Memory B cell (primary cell): ENCODE data around the gene SERGEF.

Experiments used
- ATAC-seq: fragments of 150-1000 bp; cut with Tn5 transposase; 2 replicates; pipeline ENCODE4 v1.10.0; 2021; ENCODE audit warnings: low read depth, mild to moderate bottlenecking, moderate library complexity
- DNase-seq, 2 donors: peaks; one replicate each; pipeline ENCODE4 v3.0.0; 2022; ENCODE audit warnings: low spot score in 2 of 2
- H3K27ac Mint-ChIP-seq: one replicate; pipeline ENCODE4 v1.8.0; 2022; ENCODE audit warnings: mild to moderate bottlenecking, moderate library complexity, mixed read lengths
- H3K27me3 Mint-ChIP-seq: one replicate; pipeline ENCODE4 v1.8.0; 2022; ENCODE audit warnings: mixed read lengths
- H3K36me3 Mint-ChIP-seq: one replicate; pipeline ENCODE4 v1.8.0; 2022; ENCODE audit warnings: mild to moderate bottlenecking, mixed read lengths
- H3K4me1 Mint-ChIP-seq: one replicate; pipeline ENCODE4 v1.8.0; 2022; ENCODE audit warnings: mixed read lengths
- H3K4me3 Mint-ChIP-seq: one replicate; pipeline ENCODE4 v1.8.0; 2022; ENCODE audit warnings: mild to moderate bottlenecking, moderate library complexity, mixed read lengths
- H3K9me3 Mint-ChIP-seq: one replicate; pipeline ENCODE4 v1.8.0; 2022; ENCODE audit warnings: mixed read lengths

SERGEF gene

GRCh38 chr11:17839450-17839849 lies 173.4 kb downstream of the SERGEF start:
- no peak for DNase-seq
- H3K27me3 Mint-ChIP-seq: no peaks in the 10 kb centered on the region
- H3K9me3 Mint-ChIP-seq: no peaks in the 10 kb centered on the region
- H3K36me3 Mint-ChIP-seq: peaks cover 11% of the 10 kb centered on the region
- H3K4me3 Mint-ChIP-seq: no peak overlapping the region
- no peaks in the 10 kb centered on the region for H3K4me1 Mint-ChIP-seq
- ATAC-seq: no peak
- H3K27ac Mint-ChIP-seq: no peak overlapping the region

- Mint-ChIP-seq H3K27me3 (no peaks in the 10 kb centered on the region), H3K27ac (no peak overlapping the region), H3K36me3 (peaks cover 7% of the 10 kb centered on the region), H3K4me3 (no peak overlapping the region), H3K9me3 (no peaks in the 10 kb centered on the region), H3K4me1 (no peaks in the 10 kb centered on the region)
- ATAC-seq (no peak), DNase-seq (no peak)
Observed at GRCh38 chr11:17838102-17838501, 174.7 kb downstream of the SERGEF start.

- no peak overlapping the region for H3K4me3 Mint-ChIP-seq
- H3K4me1 Mint-ChIP-seq: no peaks in the 10 kb centered on the region
- H3K36me3 Mint-ChIP-seq: peaks cover 25% of the 10 kb centered on the region
- no peak overlapping the region for H3K27ac Mint-ChIP-seq
- DNase-seq (no peak), ATAC-seq (no peak)
- H3K27me3 Mint-ChIP-seq: no peaks in the 10 kb centered on the region
- no peaks in the 10 kb centered on the region for H3K9me3 Mint-ChIP-seq
Observed at GRCh38 chr11:17831883-17832282, 181.0 kb downstream of the SERGEF start.

GRCh38 chr11:17831228-17831627 lies 181.6 kb downstream of the SERGEF start:
- ATAC-seq (no peak), DNase-seq (no peak)
- H3K4me1 Mint-ChIP-seq: no peaks in the 10 kb centered on the region
- H3K27me3 Mint-ChIP-seq: no peaks in the 10 kb centered on the region
- no peaks in the 10 kb centered on the region for H3K9me3 Mint-ChIP-seq
- no peak overlapping the region for H3K27ac Mint-ChIP-seq
- peaks cover 25% of the 10 kb centered on the region for H3K36me3 Mint-ChIP-seq
- no peak overlapping the region for H3K4me3 Mint-ChIP-seq

- ATAC-seq: no peak
Observed at GRCh38 chr11:17828311-17828751, 184.5 kb downstream of the SERGEF start.

GRCh38 chr11:17827006-17827405 lies 185.8 kb downstream of the SERGEF start:
- DNase-seq: no peak
- Mint-ChIP-seq H3K36me3 (peaks cover 33% of the 10 kb centered on the region), H3K27me3 (no peaks in the 10 kb centered on the region), H3K4me3 (no peak overlapping the region), H3K4me1 (no peaks in the 10 kb centered on the region), H3K9me3 (peaks cover 1% of the 10 kb centered on the region), H3K27ac (no peak overlapping the region)
- no peak for ATAC-seq

More at GRCh38 chr11:17828311-17828751, 184.5 kb downstream of the SERGEF start:
- no peaks in the 10 kb centered on the region for H3K4me1 Mint-ChIP-seq
- H3K27me3 Mint-ChIP-seq: no peaks in the 10 kb centered on the region
- H3K4me3 Mint-ChIP-seq: no peak overlapping the region
- H3K9me3 Mint-ChIP-seq: peaks cover 1% of the 10 kb centered on the region
- H3K36me3 Mint-ChIP-seq: peaks cover 35% of the 10 kb centered on the region
- H3K27ac Mint-ChIP-seq: no peak overlapping the region
- DNase-seq: no peak

GRCh38 chr11:17822401-17822781 lies 190.5 kb downstream of the SERGEF start:
- no peak overlapping the region for H3K27ac Mint-ChIP-seq
- no peak for DNase-seq
- no peaks in the 10 kb centered on the region for H3K4me1 Mint-ChIP-seq
- H3K27me3 Mint-ChIP-seq: no peaks in the 10 kb centered on the region
- H3K9me3 Mint-ChIP-seq: peaks cover 1% of the 10 kb centered on the region
- peaks cover 24% of the 10 kb centered on the region for H3K36me3 Mint-ChIP-seq
- H3K4me3 Mint-ChIP-seq: no peak overlapping the region
- ATAC-seq: no peak

GRCh38 chr11:17821648-17822400 lies 191.0 kb downstream of the SERGEF start:
- Mint-ChIP-seq H3K4me1 (no peaks in the 10 kb centered on the region), H3K27ac (no peak overlapping the region), H3K27me3 (no peaks in the 10 kb centered on the region), H3K36me3 (peaks cover 22% of the 10 kb centered on the region), H3K4me3 (no peak overlapping the region), H3K9me3 (peaks cover 1% of the 10 kb centered on the region)
- no peak for ATAC-seq
- no peak for DNase-seq

- Mint-ChIP-seq H3K27ac (no peak overlapping the region), H3K4me3 (no peak overlapping the region), H3K4me1 (no peaks in the 10 kb centered on the region), H3K27me3 (no peaks in the 10 kb centered on the region), H3K36me3 (peaks cover 15% of the 10 kb centered on the region), H3K9me3 (no peaks in the 10 kb centered on the region)
- ATAC-seq (no peak), DNase-seq (no peak)
Observed at GRCh38 chr11:17816232-17816931, 196.5 kb downstream of the SERGEF start.

- H3K4me3 Mint-ChIP-seq: no peak overlapping the region
- DNase-seq (no peak), ATAC-seq (no peak)
- no peaks in the 10 kb centered on the region for H3K27me3 Mint-ChIP-seq
- H3K9me3 Mint-ChIP-seq: no peaks in the 10 kb centered on the region
- H3K36me3 Mint-ChIP-seq: peaks cover 14% of the 10 kb centered on the region
- no peak overlapping the region for H3K27ac Mint-ChIP-seq
- H3K4me1 Mint-ChIP-seq: peaks cover under 1% of the 10 kb centered on the region
Observed at GRCh38 chr11:17814546-17814945, 198.3 kb downstream of the SERGEF start.

- Mint-ChIP-seq H3K9me3 (no peaks in the 10 kb centered on the region), H3K36me3 (peaks cover 19% of the 10 kb centered on the region), H3K4me1 (peaks cover 2% of the 10 kb centered on the region), H3K27ac (no peak overlapping the region), H3K27me3 (no peaks in the 10 kb centered on the region), H3K4me3 (no peak overlapping the region)
- no peak for DNase-seq
- no peak for ATAC-seq
Observed at GRCh38 chr11:17813391-17814059, 199.3 kb downstream of the SERGEF start.

GRCh38 chr11:17812865-17813187 lies 200.0 kb downstream of the SERGEF start:
- no peaks in the 10 kb centered on the region for H3K9me3 Mint-ChIP-seq
- H3K27ac Mint-ChIP-seq: no peak overlapping the region
- ATAC-seq: no peak
- H3K4me3 Mint-ChIP-seq: no peak overlapping the region
- H3K4me1 Mint-ChIP-seq: peaks cover 2% of the 10 kb centered on the region
- no peak for DNase-seq
- peaks cover 19% of the 10 kb centered on the region for H3K36me3 Mint-ChIP-seq
- no peaks in the 10 kb centered on the region for H3K27me3 Mint-ChIP-seq

- H3K36me3 Mint-ChIP-seq: peaks cover 19% of the 10 kb centered on the region
- DNase-seq (no peak), ATAC-seq (no peak)
- peaks cover 2% of the 10 kb centered on the region for H3K4me1 Mint-ChIP-seq
- no peaks in the 10 kb centered on the region for H3K27me3 Mint-ChIP-seq
- H3K4me3 Mint-ChIP-seq: no peak overlapping the region
- no peak overlapping the region for H3K27ac Mint-ChIP-seq
- H3K9me3 Mint-ChIP-seq: no peaks in the 10 kb centered on the region
Observed at GRCh38 chr11:17812091-17812864, 200.6 kb downstream of the SERGEF start.

- Mint-ChIP-seq H3K27ac (no peak overlapping the region), H3K36me3 (peaks cover 21% of the 10 kb centered on the region), H3K4me3 (no peak overlapping the region), H3K27me3 (no peaks in the 10 kb centered on the region), H3K4me1 (peaks cover 2% of the 10 kb centered on the region), H3K9me3 (no peaks in the 10 kb centered on the region)
- ATAC-seq (no peak), DNase-seq (no peak)
Observed at GRCh38 chr11:17811352-17811751, 201.5 kb downstream of the SERGEF start.
